Posterior vena cava (tissue), 2 donors: Measurements from ENCODE around the gene SPDYA. TPM values are rescaled to one million over a fixed set of nuclear protein-coding genes. Genes with fewer than 3 reads are reported as not detected.

Experiments
- DNase-seq: peaks from one replicate; pipeline ENCODE4 v3.0.0-alpha.2; 2020; ENCODE audit warnings: low spot score
- intact Hi-C, 2 donors: fragments of 100-400 bp; cut with DNase I; formaldehyde crosslinking; loops; one replicate each; pipeline versions ENCODE4 v1.14.1 to v1.14.2; 2022 to 2023
- total RNA-seq, 2 donors: library from RNA; stranded (reverse); fragmentation: NEBNext Ultra II Directional; extraction: Animal tissue kit (Norgen Biotek cat#: 25700); gene quantifications; one replicate each; pipeline ENCODE4 v1.2.1, GENCODE V29; 2021
- donor health status: DM: yes; HTN: yes; CAD: no.
- donor health status: DM: yes; HTN: yes; CAD: no.

SPDYA gene
- total RNA-seq, 2 donors from 2014 or later = 0.86 to 1.7 TPM

- no peak for DNase-seq
- intact Hi-C loops = loop anchor here in 1 of 2 donors (5.0 kb wide), 1 partner anchor 376 kb away; no protein-coding TSS in a partner anchor
Measured at GRCh38 chr2:28821295-28821958, 10.8 kb downstream of the SPDYA start.

- no peak for DNase-seq
- intact Hi-C loops = loop anchor here in 1 of 2 donors (5.0 kb wide), 1 partner anchor 375 kb away; no protein-coding TSS in a partner anchor
Measured at GRCh38 chr2:28822036-28822435, 11.4 kb downstream of the SPDYA start.

GRCh38 chr2:28824207-28824606 is 13.6 kb downstream of the SPDYA start:
- no peak for DNase-seq
- intact Hi-C loops = loop anchor here in 1 of 2 donors (5.0 kb wide), 1 partner anchor 373 kb away; no protein-coding TSS in a partner anchor

- DNase-seq = no peak
- intact Hi-C loops = loop anchor here in 1 of 2 donors (5.0 kb wide), 1 partner anchor 372 kb away; no protein-coding TSS in a partner anchor
Measured at GRCh38 chr2:28824870-28825269, 14.2 kb downstream of the SPDYA start.

GRCh38 chr2:28828382-28828781 is 17.7 kb downstream of the SPDYA start:
- intact Hi-C loops = no loop called here
- no peak for DNase-seq

- intact Hi-C loops = no loop called here
- no peak for DNase-seq
Measured at GRCh38 chr2:28833740-28834470, 23.3 kb downstream of the SPDYA start.

GRCh38 chr2:28835781-28836180 is 25.1 kb downstream of the SPDYA start:
- no peak for DNase-seq
- intact Hi-C loops = no loop called here

GRCh38 chr2:28838971-28839370 is 28.3 kb downstream of the SPDYA start:
- intact Hi-C loops = no loop called here

GRCh38 chr2:28842042-28842441 is 31.4 kb downstream of the SPDYA start:
- intact Hi-C loops = no loop called here
- DNase-seq = no peak

More at GRCh38 chr2:28838971-28839370, 28.3 kb downstream of the SPDYA start:
- no peak for DNase-seq

GRCh38 chr2:28855193-28855592 is 44.6 kb downstream of the SPDYA start:
- intact Hi-C loops = no loop called here
- DNase-seq = no peak

GRCh38 chr2:28855977-28856376 is 45.3 kb downstream of the SPDYA start:
- intact Hi-C loops = no loop called here
- no peak for DNase-seq

GRCh38 chr2:28868611-28869010 is 58.0 kb downstream of the SPDYA start:
- intact Hi-C loops = no loop called here
- DNase-seq = no peak

- intact Hi-C loops = loop anchor here in 1 of 2 donors (2.0 kb wide), 1 partner anchor 23 kb away; no protein-coding TSS in a partner anchor
- DNase-seq = no peak
Measured at GRCh38 chr2:28869494-28870145, 59.0 kb downstream of the SPDYA start.

- intact Hi-C loops = loop anchor here in 1 of 2 donors (2.0 kb wide), 1 partner anchor 22 kb away; no protein-coding TSS in a partner anchor
- DNase-seq = peak; percentile 99
Measured at GRCh38 chr2:28870146-28870891, 59.7 kb downstream of the SPDYA start, which contains the start of gene TRMT61B. Gene TRMT61B, minus strand, starts transcription at chr2:28870309. Its CDS starts 32 bp downstream, at chr2:28870277.

- DNase-seq = no peak
- intact Hi-C loops = loop anchor here in 1 of 2 donors (2.0 kb wide), 1 partner anchor 21 kb away; no protein-coding TSS in a partner anchor
Measured at GRCh38 chr2:28871620-28872019, 61.0 kb downstream of the SPDYA start.

GRCh38 chr2:28880193-28880592 is 69.6 kb downstream of the SPDYA start:
- intact Hi-C loops = loop anchor here in 1 of 2 donors (2.0 kb wide), 1 partner anchor 49 kb away; no protein-coding TSS in a partner anchor
- DNase-seq = no peak

- no peak for DNase-seq
- intact Hi-C loops = loop anchor here in 1 of 2 donors (2.0 kb wide), 1 partner anchor 23 kb away; the partner anchor contains the start of gene TRMT61B
Measured at GRCh38 chr2:28893488-28893887, 82.9 kb downstream of the SPDYA start.

- intact Hi-C loops = no loop called here
Measured at GRCh38 chr2:28894470-28895188, 84.0 kb downstream of the SPDYA start, which contains the start of gene WDR43. Gene WDR43, plus strand, starts transcription at chr2:28894667. Its CDS starts 32 bp downstream, at chr2:28894699.

More at GRCh38 chr2:28894470-28895188, 84.0 kb downstream of the SPDYA start, which contains the start of gene WDR43:
- DNase-seq = peak; percentile 99
